Activated naive CD4-positive, alpha-beta T cell treated with anti-CD3 and anti-CD28 coated beads, Interleukin-2, amount 50 U/mL, for 16 hours (primary cell): Measurements from ENCODE around the gene ARHGEF7.
"Not testable (repeated sequence)": the region's sequence is repeated elsewhere in the genome, so short reads cannot be mapped to it uniquely, and the experiment has no call there.

ENCODE experiments used
- DNase-seq: peaks from one replicate; pipeline ENCODE4 v3.0.0-alpha.2; 2020

The ARHGEF7 gene

DNA sequence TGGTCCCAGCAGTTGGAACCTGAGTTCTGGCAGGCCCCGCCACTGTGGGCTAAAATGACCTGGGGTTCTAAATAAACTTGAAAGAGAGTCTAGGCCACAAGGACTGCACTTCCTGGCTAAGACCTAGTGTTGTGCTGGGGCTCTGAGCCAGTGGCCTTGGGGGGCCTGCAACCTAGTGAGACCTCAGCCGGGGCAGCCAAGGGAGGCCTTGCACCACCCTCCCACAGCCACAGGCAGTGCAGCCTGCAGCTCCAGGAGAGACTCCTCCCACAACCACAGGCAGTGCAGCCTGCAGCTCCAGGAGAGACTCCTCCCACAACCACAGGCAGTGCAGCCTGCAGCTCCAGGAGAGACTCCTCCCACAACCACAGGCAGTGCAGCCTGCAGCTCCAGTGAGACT is 142.8 kb downstream of the ARHGEF7 start:
- not testable (repeated sequence) for DNase-seq

DNA sequence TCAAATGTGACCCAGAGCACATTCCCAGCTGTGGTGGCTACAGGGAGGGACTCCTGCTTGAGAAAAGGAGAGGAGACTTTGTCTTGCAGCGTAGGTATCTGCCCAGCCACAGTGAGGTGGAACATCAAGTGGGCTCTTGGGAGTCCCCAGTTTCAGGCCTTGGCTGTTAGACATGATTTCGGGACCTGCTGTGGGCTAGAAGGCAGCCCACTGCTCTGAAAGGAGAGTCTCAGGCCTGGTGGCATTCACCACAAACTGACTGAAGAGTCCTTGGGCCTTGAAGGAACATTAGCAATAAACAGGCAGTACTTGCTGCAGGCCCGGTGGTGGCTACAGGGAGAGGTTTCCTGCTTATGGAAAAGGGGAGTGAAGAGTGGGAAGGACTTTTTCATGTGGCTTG is 143.5 kb downstream of the ARHGEF7 start:
- no peak for DNase-seq

DNA sequence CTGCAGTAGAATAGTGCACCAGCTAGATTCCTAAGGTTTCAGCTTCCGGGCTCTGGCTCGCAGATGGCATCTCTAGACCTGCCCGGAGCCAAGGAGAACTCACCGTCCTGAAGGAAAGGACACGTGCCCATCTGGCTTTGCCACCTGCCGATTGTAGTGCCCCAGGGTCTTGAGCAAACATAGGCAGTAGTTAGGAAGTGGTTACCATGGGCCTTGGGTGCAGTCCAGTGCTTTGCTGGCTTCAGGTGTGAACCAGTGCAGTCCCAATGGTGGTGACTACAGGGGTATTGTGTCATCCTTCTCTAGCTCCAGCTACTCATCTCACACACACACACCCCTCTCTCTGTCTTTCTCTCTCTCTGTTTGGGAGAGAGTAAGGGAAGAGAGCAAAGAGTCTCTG is 143.9 kb downstream of the ARHGEF7 start:
- DNase-seq = no peak

DNA sequence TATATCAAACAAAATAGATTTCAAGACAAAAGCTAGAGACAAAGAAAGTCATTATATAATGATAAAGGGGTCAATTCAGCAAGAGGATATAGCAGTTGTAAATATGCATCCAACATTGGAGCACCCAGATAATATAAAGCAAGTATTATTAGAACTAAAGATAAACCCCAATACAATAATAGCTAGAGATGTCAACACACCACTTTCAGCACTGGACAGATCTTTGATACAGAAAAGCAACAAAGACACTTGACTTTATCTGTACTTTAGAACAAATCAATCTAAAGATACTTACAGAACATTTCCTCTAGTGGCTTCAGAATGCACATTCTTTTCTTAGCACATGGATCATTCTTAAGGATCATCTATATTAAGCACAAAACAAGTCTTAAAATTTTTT is 146.2 kb downstream of the ARHGEF7 start:
- no peak for DNase-seq

DNA sequence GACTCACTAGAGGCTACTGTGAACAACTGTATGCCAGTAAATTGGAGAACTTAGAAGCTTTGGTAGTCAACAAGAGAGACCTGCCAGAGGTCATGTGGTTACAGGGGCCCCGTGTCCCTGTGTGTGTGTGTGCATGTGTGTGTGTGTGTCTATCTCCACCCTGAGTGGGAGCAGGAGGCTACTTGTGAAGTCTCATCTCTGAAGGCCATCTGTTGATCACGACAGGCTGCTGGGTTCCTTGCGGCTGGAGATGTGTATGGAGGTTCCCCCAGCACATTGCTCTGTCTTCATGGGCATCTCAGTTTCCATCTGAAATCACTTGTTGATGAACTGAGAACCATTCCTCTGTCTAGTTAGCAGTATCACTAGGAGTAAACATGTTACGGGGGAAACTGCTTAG is 147.2 kb downstream of the ARHGEF7 start:
- no peak for DNase-seq

DNA sequence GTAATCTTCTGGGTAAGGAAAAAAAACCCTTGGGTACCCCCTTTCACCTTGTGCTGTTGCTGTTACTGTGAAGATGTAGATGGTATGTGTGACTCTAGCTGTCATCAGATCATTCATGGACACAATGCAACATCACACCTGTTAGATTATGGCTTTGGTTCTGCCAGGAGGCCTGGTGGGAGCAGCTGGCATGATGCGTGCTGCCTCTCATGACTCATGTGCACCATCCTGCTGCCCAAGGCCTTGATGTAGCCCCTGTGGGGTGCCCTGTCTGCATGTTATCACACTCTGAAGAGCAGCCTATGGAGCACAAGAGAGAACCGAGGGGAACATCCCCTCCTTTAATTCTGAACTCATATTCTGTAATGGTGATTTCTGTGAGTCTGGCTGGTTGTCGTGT is 147.6 kb downstream of the ARHGEF7 start:
- no peak for DNase-seq

DNA sequence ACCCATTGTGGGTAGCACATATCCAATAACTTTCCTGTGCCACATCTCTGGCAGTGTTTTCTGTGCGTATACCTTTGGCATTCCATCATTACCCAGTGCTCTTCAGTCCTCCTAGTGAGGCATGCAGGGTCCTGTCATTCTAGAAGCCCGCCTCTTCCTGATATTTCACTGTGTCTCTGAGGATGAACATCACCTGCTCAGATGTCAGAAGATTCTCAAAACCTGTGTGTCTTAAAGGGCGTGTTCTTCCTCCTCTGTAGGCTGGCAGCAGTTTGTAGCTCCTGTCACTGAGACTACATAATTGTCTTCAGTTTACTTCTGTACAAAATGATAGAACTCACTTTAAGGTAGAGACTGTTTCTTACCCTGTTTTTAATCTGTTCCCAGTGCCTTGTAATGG is 148.5 kb downstream of the ARHGEF7 start:
- DNase-seq = no peak

DNA sequence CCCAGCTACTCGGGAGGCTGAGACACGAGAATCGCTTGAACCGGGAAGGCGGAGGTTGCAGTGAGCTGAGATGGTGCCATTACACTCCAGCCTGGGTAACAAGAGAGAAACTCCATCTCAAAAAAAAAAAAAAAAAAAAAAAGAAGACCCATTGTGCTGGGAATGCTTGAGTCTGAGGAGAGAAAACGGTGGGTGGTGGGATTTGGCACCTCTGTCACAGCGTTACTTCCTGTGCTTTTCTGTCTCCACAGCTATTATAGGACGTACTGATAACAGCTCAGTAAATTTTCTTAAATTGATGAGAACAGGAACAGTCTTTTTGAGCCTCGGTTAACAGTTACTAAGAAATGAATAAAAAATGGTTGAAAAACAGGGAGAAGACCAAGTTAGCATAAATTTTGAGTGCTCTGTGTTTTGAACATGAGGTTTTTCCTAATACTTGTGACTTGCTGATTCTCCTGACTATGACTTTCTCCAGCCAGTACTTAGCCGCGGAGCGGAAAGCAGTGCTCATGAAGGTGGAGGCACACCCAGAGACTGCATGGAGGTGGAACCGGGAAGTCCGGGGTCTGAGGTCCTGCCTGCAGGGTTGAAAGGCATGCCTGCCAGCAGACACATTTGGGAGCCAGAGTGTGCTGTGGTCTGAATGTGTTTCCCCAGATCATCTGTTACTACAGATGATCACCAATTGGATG is 150.0 kb downstream of the ARHGEF7 start:
- no peak for DNase-seq

DNA sequence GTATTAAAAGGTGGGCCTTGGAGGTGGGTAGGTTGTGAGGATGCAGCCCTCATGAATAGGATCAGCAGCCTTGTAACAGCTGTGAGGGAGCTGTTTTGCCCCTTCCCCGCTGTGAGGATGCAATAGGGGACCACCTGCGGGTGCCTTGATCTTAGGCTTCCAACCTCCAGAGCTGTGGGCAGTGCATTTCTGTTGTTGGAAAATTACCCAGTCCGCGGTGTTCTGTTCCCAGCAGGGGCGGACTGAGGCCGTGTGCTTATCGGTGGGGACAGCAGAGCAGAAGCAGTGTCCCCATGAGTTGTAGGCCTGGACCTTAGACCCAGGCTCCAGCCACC is 150.6 kb downstream of the ARHGEF7 start:
- no peak for DNase-seq

DNA sequence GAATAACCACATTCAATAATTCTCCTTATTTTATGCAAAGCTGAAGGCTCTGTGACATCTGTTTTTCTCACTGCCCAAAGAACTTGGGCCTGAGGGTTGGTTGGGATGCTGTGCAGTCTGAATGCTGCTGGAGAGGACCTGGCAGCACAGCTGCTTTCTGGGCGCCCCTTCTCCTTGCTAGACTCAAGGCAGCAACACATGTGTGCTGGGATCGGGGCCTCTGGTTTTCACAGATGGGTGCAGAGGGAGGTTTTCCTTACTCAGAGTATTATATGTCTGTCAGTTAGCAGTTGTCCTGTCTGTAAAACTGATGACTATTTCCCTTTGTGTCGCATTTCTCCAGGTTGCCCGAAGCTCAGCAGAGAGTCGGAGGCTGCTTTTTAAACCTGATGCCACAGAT is 152.1 kb downstream of the ARHGEF7 start:
- DNase-seq = no peak

DNA sequence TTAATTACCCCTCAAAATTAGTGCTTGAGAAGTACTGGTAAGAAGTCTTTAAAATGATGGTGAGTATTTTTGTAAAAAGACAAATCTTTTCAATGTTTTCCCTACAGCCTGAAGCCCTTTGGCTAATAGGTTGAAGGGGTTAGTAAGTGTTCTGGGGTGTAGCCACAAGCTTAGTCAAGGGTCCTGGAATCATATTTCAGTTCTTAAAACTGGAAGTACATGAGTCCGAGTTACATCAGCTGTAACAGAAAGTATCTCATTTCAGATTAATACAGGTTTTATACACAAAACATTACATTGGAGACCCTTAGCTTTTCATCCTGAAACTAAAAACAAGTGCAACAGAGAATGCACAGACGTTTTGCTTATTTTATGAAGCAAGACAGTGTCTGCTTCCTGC is 152.7 kb downstream of the ARHGEF7 start:
- DNase-seq = no peak

DNA sequence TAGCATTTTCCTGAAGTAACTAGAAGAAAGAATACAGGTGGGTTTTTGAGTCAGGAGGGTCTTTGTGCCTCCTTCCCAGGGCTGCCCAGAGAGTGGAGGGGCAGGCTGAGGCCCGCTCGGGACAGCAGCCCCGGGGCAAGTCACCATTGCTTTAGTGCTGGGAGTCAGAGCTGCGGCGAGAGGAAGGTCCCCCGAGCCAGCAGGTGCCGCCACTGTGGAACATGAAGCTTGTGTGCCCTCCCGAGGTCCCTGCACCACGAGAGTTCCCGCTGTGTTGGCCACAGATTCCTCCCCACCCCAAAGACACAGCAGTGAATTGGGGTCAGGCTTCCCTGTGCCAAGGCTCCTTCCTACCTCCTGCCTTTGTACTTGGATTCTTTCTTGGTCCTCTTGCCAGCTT is 154.4 kb downstream of the ARHGEF7 start:
- DNase-seq = no peak

DNA sequence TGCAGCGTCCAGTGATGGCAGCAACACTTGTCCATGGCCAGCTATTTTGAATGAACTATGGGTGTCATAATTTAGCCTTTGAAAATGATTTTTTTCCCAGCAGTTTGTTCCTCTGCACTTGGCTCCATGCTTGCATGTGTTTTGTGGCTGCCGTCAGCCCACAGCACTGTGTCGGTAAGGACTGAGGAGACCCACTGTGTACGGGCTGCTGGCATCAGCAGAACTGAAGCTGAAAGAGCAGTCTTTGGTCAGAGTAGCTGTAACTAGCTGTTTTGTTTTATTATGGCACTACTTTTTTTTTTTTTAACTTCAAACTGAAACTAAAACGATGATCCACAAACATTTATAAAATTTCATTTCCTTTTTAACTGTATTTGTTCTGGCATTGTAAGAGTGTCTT is 155.0 kb downstream of the ARHGEF7 start:
- no peak for DNase-seq

DNA sequence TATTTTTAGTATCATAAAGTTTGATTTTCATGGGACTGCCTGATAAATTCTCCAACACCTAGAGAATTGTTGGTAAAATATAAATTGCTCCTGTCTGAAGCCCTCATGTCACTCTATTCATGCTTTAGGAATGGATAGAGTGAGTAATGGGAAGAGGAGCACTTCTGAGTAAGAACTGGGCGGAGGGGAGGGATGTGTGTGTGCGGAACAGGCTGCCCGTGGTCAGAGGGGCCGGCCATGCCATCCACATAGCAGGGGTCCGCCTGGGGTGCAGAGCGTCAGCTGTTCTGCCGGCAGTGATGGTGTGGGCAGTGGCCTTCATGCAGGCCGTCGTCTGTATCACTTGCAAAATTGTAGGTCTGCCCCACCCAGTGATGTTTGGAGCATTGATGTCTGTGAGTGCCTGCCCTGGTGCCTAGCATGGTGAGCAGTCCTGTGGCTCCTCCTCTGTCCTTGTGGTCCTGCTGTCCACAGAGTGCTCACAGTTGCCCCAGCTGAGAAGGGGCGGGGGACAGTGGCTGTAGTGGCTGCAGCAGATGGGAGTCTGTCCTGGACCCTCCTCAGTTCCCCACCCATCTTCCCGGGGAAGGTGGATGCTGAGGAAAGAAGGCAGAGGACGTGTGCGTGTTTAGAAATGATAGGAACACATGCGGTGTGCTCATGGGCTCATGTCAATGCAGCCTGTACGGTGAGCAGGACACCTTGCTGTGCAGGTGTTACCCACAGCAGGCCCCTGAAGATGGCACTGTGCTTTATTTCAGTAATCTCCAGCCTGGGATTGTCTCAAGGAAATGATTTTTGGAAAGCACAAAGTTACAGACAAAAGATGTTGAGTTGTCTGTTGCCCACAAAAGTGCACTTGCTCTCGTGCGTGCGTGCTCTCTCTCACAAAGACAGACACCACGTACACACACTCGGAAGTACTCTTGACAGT is 155.9 kb downstream of the ARHGEF7 start:
- no peak for DNase-seq

DNA sequence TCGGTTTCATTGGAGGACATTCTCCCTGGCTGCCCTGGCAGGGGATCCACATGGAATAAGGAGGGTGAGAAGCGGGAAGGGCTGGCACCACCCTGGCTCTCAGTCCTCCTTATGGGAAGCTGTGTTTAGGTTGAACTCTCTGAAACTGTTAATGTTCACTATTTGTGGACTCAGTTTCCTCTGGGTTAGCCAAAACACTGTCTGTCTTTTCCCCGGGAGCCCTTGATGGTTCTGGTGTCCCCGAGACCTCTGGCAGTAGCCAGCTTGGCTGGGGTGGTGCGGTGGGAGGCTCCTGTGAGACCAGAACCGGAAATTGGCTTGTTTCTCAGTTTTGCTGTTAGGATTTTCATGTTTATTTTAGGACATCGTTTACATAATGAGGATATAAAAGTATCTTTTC is 157.0 kb downstream of the ARHGEF7 start:
- DNase-seq = no peak

DNA sequence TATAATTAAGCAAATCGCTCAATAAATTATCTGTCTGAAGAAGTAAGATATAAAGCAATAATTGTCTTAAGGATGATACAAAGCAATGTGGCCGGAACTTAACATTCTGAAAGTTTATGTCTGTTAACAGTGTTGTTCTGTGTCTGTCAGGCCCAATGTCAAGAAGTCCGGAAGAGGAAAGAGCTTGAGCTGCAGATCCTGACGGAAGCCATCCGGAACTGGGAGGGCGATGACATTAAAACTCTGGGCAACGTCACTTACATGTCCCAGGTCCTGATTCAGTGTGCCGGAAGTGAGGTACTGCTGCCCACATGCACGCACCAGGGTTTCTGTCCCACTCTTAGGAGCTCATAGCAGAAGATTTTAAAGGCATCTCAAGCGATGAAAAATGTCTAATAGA is 160.3 kb downstream of the ARHGEF7 start:
- no peak for DNase-seq

DNA sequence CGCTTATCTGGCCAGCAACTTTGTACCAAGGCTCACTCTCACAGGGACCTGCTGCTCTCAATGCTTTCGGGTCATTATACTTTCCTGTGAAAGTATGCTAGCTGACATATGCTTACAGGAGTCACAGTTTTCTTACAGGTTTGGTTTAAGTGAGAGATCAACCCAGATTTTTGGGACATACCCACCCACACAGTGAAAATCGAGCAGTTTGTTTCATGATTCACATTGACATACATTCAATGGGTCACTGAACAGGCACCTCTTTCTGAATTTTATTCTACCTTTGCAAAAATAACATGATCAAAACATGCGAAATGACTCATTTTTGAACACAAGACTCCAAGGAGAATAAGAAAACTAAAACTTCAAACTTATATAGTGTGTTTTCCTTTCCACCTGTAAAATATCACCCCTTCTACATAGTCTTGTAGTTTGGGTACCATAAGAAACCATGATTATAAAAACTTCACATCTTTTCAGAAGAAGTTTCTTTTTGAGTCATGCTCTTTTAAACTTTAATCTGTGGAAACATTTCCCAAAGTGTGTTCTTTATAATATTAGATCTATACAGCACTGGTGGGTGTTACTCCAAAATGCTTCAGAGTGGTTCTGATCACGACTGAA is 161.0 kb downstream of the ARHGEF7 start:
- DNase-seq = no peak

DNA sequence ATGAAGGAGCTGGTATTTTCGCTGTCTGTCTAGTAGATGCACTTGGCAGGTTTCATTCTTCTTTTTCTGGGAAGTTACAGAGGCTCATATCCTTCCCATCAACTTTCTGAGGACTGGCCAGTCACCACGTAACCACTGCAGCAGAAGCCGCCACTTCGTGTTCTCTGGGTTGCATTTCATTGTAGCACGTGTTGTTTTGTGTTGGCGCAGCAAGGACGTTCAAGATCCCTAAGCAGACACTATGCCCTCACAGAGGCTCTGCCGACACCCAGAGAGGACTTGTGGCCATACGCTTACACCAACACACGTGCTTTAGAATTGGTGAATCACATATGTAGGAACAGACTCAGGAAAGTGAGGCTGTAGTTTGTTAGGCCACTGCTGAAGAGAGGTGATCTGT is 163.1 kb downstream of the ARHGEF7 start:
- no peak for DNase-seq

DNA sequence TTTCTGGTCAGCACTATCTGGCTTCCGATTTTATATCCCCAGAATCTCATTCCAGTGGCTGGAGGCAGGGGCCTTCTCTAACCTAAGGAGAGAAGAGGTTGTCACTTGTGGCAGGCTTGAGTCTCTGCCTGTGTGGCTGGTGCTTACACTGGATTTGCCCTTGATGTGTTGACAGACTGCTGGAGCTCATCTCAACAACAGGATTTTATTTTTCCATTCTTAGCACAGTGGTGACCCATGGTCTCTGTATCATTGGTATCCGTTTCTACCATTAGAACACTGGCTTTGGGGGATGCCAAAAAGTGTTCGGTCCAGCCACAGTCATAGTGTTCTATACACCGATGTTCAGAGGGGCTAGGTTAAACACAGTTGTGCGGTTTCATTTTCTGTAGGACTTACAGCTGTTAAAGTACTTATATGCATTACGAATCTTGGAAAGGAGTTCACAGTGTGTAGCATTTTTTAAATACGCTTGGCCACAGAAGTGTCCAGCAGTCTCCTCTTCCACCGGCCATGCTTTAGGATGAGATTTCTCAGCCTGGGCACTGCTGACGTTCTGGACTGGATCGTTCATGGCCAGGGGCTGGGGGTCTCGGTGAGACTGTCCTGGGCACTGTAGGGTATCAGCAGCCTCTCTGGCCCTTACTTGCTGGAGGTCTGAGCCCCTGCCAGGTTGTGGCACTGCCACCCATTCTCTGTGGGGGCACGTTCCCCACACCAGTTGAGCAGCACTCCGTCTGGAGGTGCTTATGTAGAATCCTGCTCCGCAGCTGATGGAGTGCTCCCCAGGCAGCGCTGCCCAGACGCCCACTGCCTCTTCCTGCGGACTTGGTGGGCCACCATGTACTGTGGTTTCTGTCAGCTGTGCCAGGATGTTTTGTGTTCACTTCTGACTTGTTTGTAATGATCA is 163.9 kb downstream of the ARHGEF7 start:
- DNase-seq = no peak

DNA sequence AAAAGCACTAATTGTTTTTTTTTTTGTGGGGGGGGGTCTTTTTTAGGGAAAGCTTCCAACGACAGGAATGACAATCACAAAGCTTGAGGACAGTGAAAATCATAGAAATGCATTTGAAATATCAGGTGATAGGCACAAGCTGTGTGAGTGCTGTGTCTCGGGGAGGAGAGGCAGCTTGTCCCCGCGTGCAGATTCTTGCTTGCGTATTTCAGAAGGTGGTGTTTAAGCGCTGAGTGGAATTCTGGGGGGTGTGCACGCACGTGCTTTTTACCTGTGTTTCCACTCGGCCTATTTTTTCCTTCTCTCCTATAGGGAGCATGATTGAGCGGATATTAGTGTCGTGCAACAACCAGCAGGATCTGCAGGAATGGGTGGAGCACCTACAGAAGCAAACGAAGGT is 165.1 kb downstream of the ARHGEF7 start:
- no peak for DNase-seq

DNA sequence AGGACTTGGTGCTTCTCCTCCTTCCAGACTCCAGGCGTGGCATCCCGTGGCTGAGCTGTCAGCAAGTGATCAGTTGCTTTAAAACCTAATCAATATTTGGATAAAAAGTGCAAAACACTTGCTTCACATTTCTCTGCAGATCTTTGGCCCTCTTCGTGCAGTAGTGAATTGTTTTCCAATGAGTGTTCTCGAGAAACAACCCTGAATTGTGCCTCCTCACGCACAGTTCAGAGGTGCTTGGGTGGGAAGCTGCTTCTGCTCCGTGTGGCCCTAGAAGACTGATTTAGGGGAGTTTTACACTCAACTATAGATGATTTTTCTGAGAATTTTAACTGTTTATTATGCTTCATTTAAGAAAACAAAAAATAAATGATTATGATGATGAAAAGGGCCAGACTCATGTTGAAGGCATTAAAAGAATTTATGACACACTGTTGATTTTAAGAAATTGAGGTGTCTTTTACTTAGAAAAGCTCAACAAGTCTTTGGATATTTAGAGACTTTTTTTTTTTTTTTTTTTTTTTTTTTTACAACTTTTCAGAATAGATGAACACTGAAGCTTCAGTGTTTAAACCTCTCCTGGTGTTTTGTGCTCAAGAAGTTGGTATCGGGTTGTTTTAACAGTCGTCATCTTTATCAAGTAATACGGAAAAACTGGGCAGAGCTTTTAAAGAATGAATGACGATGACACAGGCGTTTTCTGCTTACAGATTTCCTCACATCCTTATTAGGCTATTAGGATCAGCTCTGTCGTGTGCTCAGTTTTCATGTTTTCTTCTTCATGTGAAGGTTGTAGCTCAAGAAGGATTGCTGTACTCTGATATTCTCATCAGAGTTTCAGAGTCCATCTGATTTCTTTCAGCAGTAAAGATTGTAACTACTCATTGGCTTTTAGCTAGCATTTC is 165.8 kb downstream of the ARHGEF7 start:
- DNase-seq = no peak

DNA sequence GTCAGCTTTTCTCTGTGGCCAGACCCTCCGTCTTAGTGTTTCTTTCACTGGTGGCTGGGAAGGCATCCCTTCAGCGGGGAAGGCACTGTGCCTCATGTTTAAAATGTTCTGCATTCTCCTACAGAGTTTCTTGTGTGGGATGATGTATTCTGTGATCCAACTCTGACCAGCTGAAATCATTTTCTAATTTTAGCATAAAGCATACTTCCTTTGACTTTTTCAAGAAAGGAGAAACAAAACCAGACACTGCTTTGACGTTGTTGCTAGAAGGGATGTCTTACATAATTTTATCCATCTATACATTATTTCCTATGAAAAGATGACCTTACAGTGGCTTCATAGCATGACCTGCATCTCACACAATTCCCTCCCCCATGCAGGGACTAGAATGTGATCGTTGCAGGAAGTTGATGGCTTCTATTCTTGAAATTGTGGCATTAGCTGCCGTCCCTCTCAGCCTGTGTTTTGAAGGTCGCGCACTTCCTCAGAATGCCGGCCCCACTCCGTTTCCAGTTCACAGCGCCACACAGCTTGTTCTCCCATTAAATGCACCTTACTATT is 166.7 kb downstream of the ARHGEF7 start:
- DNase-seq = no peak
